IMR-90 (cell line): Measurements from ENCODE around the gene MED19. TPM values are rescaled to one million over a fixed set of nuclear protein-coding genes. Genes with fewer than 3 reads are reported as not detected.
"Not testable (repeated sequence)": the region's sequence is repeated elsewhere in the genome, so short reads cannot be mapped to it uniquely, and the experiment has no call there.

Source experiments
- ATAC-seq: fragments of 200-7000 bp; cut with Tn5 transposase; 2 replicates; pipeline ENCODE4 v1.9.1; 2020; ENCODE audit warnings: low read depth, mild to moderate bottlenecking, moderate library complexity
- BruUV-seq: library from RNA; stranded (reverse); fragments of 400-500 nt; replicated peaks from 2 replicates; lab custom pipeline; 2021; lab: Mats Ljungman, UMichigan
- CTCF ChIA-PET: fragments of 300-600 bp; formaldehyde crosslinking; extraction: SDS; loops from one replicate; lab custom pipeline; 2021; ENCODE audit warnings: antibody characterized with exemption; lab: Yijun Ruan, JAX
- POLR2A ChIA-PET: fragments of 300-600 bp; sonication (Branson Sonifier 250); formaldehyde crosslinking; loops from one replicate; lab custom pipeline; 2022; ENCODE audit warnings: antibody characterized with exemption; ENCODE audit not compliant: unreplicated experiment; lab: Charles Lee
- DNase-seq: peaks from one replicate; pipeline ENCODE4 v3.0.0; 2013
- H2AFZ ChIP-seq: replicated peaks from 2 replicates; pipeline ENCODE3; 2013; ENCODE audit warnings: low read length, mild to moderate bottlenecking; ENCODE audit not compliant: poor library complexity
- H2AK5ac ChIP-seq: 2 replicates; pipeline ENCODE4 v1.6.1; 2013; ENCODE audit warnings: low read depth, low read length, inconsistent platforms
- H2AK9ac ChIP-seq: replicated peaks from 2 replicates; pipeline ENCODE3; 2013; ENCODE audit warnings: mild to moderate bottlenecking, low read depth, low read length, moderate library complexity; ENCODE audit not compliant: poor library complexity
- H2BK120ac ChIP-seq: 2 replicates; pipeline ENCODE4 v1.6.1; 2013; ENCODE audit warnings: low read depth, low read length, inconsistent platforms
- H2BK15ac ChIP-seq: 3 replicates; pipeline ENCODE4 v1.6.1; 2013; ENCODE audit warnings: low read depth, low read length, inconsistent platforms
- H2BK20ac ChIP-seq: 2 replicates; pipeline ENCODE4 v1.6.1; 2013; ENCODE audit warnings: low read depth, mild to moderate bottlenecking, inconsistent platforms, low read length, moderate library complexity
- H2BK5ac ChIP-seq: 2 replicates; pipeline ENCODE4 v1.6.1; 2013; ENCODE audit warnings: mild to moderate bottlenecking, low read depth, low read length, inconsistent platforms; ENCODE audit not compliant: poor library complexity, severe bottlenecking
- H3K14ac ChIP-seq: replicated peaks from 2 replicates; pipeline ENCODE4 v1.6.1; 2013; ENCODE audit warnings: low read depth, low read length, inconsistent platforms
- H3K18ac ChIP-seq: 2 replicates; pipeline ENCODE4 v1.6.1; 2013; ENCODE audit warnings: low read depth, low read length, control low read depth
- H3K23ac ChIP-seq: 2 replicates; pipeline ENCODE4 v1.6.1; 2013; ENCODE audit warnings: low read depth, low read length, inconsistent platforms
- H3K27ac ChIP-seq: 2 replicates; pipeline ENCODE4 v1.5.1; 2013; ENCODE audit warnings: mild to moderate bottlenecking, control low read depth, low read length; ENCODE audit not compliant: insufficient read depth
- H3K27me3 ChIP-seq: 2 replicates; pipeline ENCODE4 v1.6.1; 2013; ENCODE audit warnings: low read length; ENCODE audit not compliant: control insufficient read depth, insufficient read depth
- H3K36me3 ChIP-seq: 2 replicates; pipeline ENCODE4 v1.6.1; 2013; ENCODE audit warnings: low read length, mixed read lengths; ENCODE audit not compliant: control insufficient read depth, insufficient read depth
- H3K4ac ChIP-seq: 2 replicates; pipeline ENCODE4 v1.6.1; 2013; ENCODE audit warnings: low read depth, low read length, inconsistent platforms
- H3K4me1 ChIP-seq: 2 replicates; pipeline ENCODE4 v1.6.1; 2013; ENCODE audit warnings: low read length, mixed read lengths; ENCODE audit not compliant: control insufficient read depth, insufficient read depth
- H3K4me2 ChIP-seq: 2 replicates; pipeline ENCODE4 v1.6.1; 2013; ENCODE audit warnings: low read depth, mild to moderate bottlenecking, control low read depth, low read length, moderate library complexity
- H3K4me3 ChIP-seq: 2 replicates; pipeline ENCODE4 v1.5.1; 2013; ENCODE audit warnings: low read depth, mild to moderate bottlenecking, control low read depth, low read length, moderate library complexity; ENCODE audit not compliant: insufficient read depth
- H3K56ac ChIP-seq: 2 replicates; pipeline ENCODE4 v1.6.1; 2013; ENCODE audit warnings: low read length, inconsistent platforms; ENCODE audit not compliant: insufficient read depth; ENCODE audit errors: extremely low read depth
- H3K79me1 ChIP-seq, 2 experiments: 2 replicates each; pipeline ENCODE4 v1.6.1; 2013; ENCODE audit warnings: low read length in 2 of 2, inconsistent platforms in 1 of 2, low read depth in 1 of 2
- H3K9ac ChIP-seq: 2 replicates; pipeline ENCODE4 v1.6.1; 2013; ENCODE audit warnings: low read depth, low read length, control low read depth
- H3K9me1 ChIP-seq: 2 replicates; pipeline ENCODE4 v1.6.1; 2013; ENCODE audit warnings: low read length, inconsistent platforms; ENCODE audit not compliant: insufficient read depth
- H3K9me3 ChIP-seq: 2 replicates; pipeline ENCODE4 v1.6.1; 2013; ENCODE audit warnings: low read length; ENCODE audit not compliant: control insufficient read depth, insufficient read depth
- H4K20me1 ChIP-seq: 2 replicates; pipeline ENCODE4 v1.6.1; 2013; ENCODE audit warnings: low read length, inconsistent platforms; ENCODE audit not compliant: insufficient read depth
- H4K5ac ChIP-seq: 2 replicates; pipeline ENCODE4 v1.6.1; 2013; ENCODE audit warnings: mild to moderate bottlenecking, low read depth, low read length, control low read depth
- H4K8ac ChIP-seq, 2 experiments: 2 replicates each; pipeline ENCODE4 v1.6.1; 2013; ENCODE audit warnings: low read depth in 2 of 2, low read length in 2 of 2, control low read depth in 1 of 2, inconsistent platforms in 1 of 2
- H4K91ac ChIP-seq: 2 replicates; pipeline ENCODE4 v1.6.1; 2013; ENCODE audit warnings: low read depth, low read length, inconsistent platforms; ENCODE audit not compliant: insufficient read depth
- BHLHE40 ChIP-seq: fragments of 150-350 bp; IDR thresholded peaks from 2 replicates; pipeline ENCODE4 v1.6.1; 2016; ENCODE audit warnings: mild to moderate bottlenecking, low read depth, low read length
- RAD21 ChIP-seq: IDR thresholded peaks from 2 replicates; pipeline ENCODE4 v1.6.1; 2012; ENCODE audit warnings: low read length, improper control_type of control experiment
- WGBS, 2 experiments: methylation state at CpG; one replicate each; pipeline versions ENCODE4 v1.1.5 to v1.1.7; 2013; ENCODE audit warnings: missing lambda C conversion rate in 2 of 2; ENCODE audit not compliant: insufficient read length in 1 of 2; ENCODE audit errors: extremely low coverage in 2 of 2; 5-methylcytosine and 5-hydroxymethylcytosine counted together
- dilution Hi-C: fragments of 300-500 bp; cut with HindIII; formaldehyde crosslinking; loops from one replicate; pipeline ENCODE4 v1.14.3; 2018; ENCODE audit warnings: low sequenced_read_pairs; ENCODE audit not compliant: unreplicated experiment
- in situ Hi-C: fragments of 300-500 bp; cut with MboI; formaldehyde crosslinking; loops from 3 replicates; pipeline ENCODE4 v1.14.3; 2019; ENCODE audit warnings: low sequenced_read_pairs, inconsistent platforms, mixed read lengths
- intact Hi-C: fragments of 100-400 bp; cut with micrococcal nuclease; formaldehyde crosslinking; loops from 2 replicates; pipeline ENCODE4 v1.10.0; 2022
- polyA plus RNA-seq, 3 experiments: library from polyadenylated mRNA; depleted of rRNA; stranded (reverse); fragments of >200 nt; gene quantifications; 2 replicates each; pipeline ENCODE4 v1.2.3, GENCODE V29; 2012; ENCODE audit warnings: low replicate concordance in 1 of 3
- total RNA-seq: library from RNA; depleted of rRNA; stranded (reverse); fragments of >200 nt; gene quantifications from 2 replicates; pipeline ENCODE4 v1.2.3, GENCODE V29; 2012

Gene MED19
- total and polyA plus RNA-seq, 2 of the 4 experiments (the other 2 are of a cell fraction): 14.0 to 35.0 TPM

GRCh38 chr11:57727185-57727584 lies 15.2 kb upstream of the MED19 start:
- Histone ChIP-seq H2BK20ac (no peak overlapping the region), H3K9me1 (no peaks in the 10 kb centered on the region), H4K8ac (no peak overlapping the region), H2AK9ac (no peak overlapping the region), H3K56ac (no peak overlapping the region), H3K9ac (no peak overlapping the region), H3K9me3 (no peaks in the 10 kb centered on the region), H3K27ac (no peak overlapping the region), H3K14ac (no peak overlapping the region), H3K4me1 (no peaks in the 10 kb centered on the region), H2AK5ac (no peak overlapping the region), H2AFZ (no peak overlapping the region), H2BK5ac (no peak overlapping the region), H3K4me2 (no peak overlapping the region), H3K36me3 (no peaks in the 10 kb centered on the region), H3K4ac (no peak overlapping the region), H3K18ac (no peak overlapping the region), H2BK15ac (no peak overlapping the region), H2BK120ac (no peak overlapping the region), H3K27me3 (no peaks in the 10 kb centered on the region), H3K23ac (no peak overlapping the region), H3K4me3 (no peak overlapping the region), H4K5ac (no peak overlapping the region), H3K79me1 (peaks cover 15 to 31% of the 10 kb centered on the region in 2 experiments), H4K20me1 (peaks cover 3% of the 10 kb centered on the region; the same call in 1 of the 2 replicates), H4K91ac (no peak overlapping the region)
- in situ Hi-C loops (no loop called here), dilution Hi-C loops (no loop called here), intact Hi-C loops (no loop called here)
- 100% methylated on average over 1 of the region's 2 CpGs; no CpG with 5 or more reads in 1 of the 2 experiments for WGBS, 2 experiments
- ChIA-PET CTCF (interaction anchor here (0.6 kb wide), 1 partner anchor 18 kb away, joined by 3 read pairs; no protein-coding TSS in a partner anchor), POLR2A (no interaction called here)
- DNase-seq (no peak), ATAC-seq (no peak)
- BruUV-seq: no TSS peak
- no peak for TF ChIP-seq RAD21
- no peak for TF ChIP-seq BHLHE40

GRCh38 chr11:57716726-57717125 lies 4.7 kb upstream of the MED19 start:
- H3K9me1 ChIP-seq, H3K14ac ChIP-seq, H3K23ac ChIP-seq, H3K9me3 ChIP-seq, dilution Hi-C loops, CTCF ChIA-PET, H3K4me3 ChIP-seq, H3K4ac ChIP-seq, H3K27ac ChIP-seq, H3K4me1 ChIP-seq, H4K91ac ChIP-seq, POLR2A ChIA-PET, H2BK20ac ChIP-seq, ATAC-seq, H2BK15ac ChIP-seq, H3K4me2 ChIP-seq, H2AFZ ChIP-seq, H3K9ac ChIP-seq, DNase-seq, H4K8ac ChIP-seq, H2AK9ac ChIP-seq, H2BK5ac ChIP-seq, BruUV-seq, intact Hi-C loops, H2AK5ac ChIP-seq, H3K56ac ChIP-seq, H3K18ac ChIP-seq, in situ Hi-C loops, H2BK120ac ChIP-seq, H4K5ac ChIP-seq, H3K27me3 ChIP-seq: not testable (repeated sequence)
- Histone ChIP-seq H3K36me3 (peaks cover 17% of the 10 kb centered on the region), H4K20me1 (peaks cover 11% of the 10 kb centered on the region; the same call in 1 of the 2 replicates), H3K79me1 (peaks cover 12 to 38% of the 10 kb centered on the region in 2 experiments)
- WGBS, 2 experiments: no CpG with 5 or more reads among the region's 34 CpGs
